AG09319 (cell line): ENCODE data around the gene GRB14.

ENCODE experiments used
- DNase-seq: peaks from one replicate; pipeline ENCODE4 v3.0.0-alpha.2; 2010; ENCODE audit warnings: low read depth; ENCODE audit errors: extremely low read depth
- TF ChIP-seq, protein P1 (sequence below): IDR thresholded peaks from 2 replicates; pipeline ENCODE4 v1.5.1; 2011; ENCODE audit warnings: low read depth, mild to moderate bottlenecking, inconsistent platforms, low read length, moderate library complexity

The GRB14 gene

DNA sequence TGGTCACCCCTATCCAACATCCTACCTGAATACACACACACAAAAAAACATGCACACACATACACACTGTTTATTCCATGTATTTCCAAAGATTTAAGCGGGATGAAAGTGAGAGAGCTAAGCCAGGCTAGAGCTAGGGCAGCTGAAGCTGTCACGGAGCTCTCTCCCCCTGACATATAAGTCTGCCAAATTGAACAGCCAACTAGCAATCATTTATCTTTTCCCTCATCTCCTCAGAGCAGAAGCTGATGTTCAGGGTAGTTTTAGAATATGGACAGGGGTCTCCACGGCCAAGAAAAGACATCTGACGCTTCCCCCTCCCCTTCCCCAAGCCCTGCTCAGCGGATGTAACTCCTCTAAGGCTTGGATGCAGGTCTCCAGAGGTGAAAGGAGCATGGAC, 171.6 kb downstream of the GRB14 start:
- no peak for DNase-seq
- TF ChIP-seq, protein P1, sequence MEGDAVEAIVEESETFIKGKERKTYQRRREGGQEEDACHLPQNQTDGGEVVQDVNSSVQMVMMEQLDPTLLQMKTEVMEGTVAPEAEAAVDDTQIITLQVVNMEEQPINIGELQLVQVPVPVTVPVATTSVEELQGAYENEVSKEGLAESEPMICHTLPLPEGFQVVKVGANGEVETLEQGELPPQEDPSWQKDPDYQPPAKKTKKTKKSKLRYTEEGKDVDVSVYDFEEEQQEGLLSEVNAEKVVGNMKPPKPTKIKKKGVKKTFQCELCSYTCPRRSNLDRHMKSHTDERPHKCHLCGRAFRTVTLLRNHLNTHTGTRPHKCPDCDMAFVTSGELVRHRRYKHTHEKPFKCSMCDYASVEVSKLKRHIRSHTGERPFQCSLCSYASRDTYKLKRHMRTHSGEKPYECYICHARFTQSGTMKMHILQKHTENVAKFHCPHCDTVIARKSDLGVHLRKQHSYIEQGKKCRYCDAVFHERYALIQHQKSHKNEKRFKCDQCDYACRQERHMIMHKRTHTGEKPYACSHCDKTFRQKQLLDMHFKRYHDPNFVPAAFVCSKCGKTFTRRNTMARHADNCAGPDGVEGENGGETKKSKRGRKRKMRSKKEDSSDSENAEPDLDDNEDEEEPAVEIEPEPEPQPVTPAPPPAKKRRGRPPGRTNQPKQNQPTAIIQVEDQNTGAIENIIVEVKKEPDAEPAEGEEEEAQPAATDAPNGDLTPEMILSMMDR: no peak

DNA sequence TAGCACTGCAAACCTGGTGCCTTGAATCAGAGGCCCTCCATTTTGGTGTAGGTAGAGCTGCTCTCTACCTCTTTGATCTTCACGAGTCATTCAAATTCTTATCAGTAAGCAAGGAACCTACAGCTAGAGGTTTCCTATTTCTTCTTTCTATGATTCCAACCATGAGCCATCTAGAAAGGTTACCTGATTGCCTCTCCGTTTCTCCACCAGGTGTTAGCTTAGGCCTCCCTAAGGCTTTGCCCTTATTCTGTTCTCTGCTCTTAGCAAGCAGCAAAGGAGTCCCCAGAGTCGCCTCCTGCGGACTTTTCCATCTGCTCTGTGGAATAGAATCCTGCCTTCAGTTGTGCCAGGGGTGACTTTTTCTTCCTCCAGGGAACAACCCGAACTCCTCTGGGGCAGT, 173.6 kb downstream of the GRB14 start:
- no peak for DNase-seq
- TF ChIP-seq, protein P1: no peak
